ENCODE measurements around the gene C2orf42. TPM values are rescaled to one million over a fixed set of nuclear protein-coding genes. Genes with fewer than 3 reads are reported as not detected.

The C2orf42 gene
- total and polyA plus RNA-seq, 9 donors = 8.3 to 26.1 (median 21.4) TPM

- Histone ChIP-seq H3K27me3 (no peaks in the 10 kb centered on the region), H3K4me1 (ENCODE audit: insufficient read depth) (peaks cover 13% of the 10 kb centered on the region), H3K27ac (no peak overlapping the region), H3K4me3 (no peak overlapping the region), H3K9me3 (no peaks in the 10 kb centered on the region), H3K36me3 (no peaks in the 10 kb centered on the region)
- intact Hi-C loops (cut with DNase I) = loop anchor here in 1 of 4 donors (10.0 kb wide), 1 partner anchor 230 kb away; the partner anchor contains the start of gene MXD1
- no peak for TF ChIP-seq CTCF (IDR thresholded peaks at IDR 0.05)
- TF ChIP-seq POLR2A (IDR thresholded peaks at IDR 0.05) = no peak
- no peak for TF ChIP-seq EP300 (IDR thresholded peaks at IDR 0.05)
- no peak for DNase-seq
- 96 to 99% (median 97%) methylated on average over 3 of the region's 3 CpGs for WGBS, 3 donors
Observed at GRCh38 chr2:70145144-70145490, 45.7 kb downstream of the C2orf42 start.

GRCh38 chr2:70144443-70145143, 46.2 kb downstream of the C2orf42 start:
- no peaks in the 10 kb centered on the region for H3K9me3 ChIP-seq
- H3K4me1 ChIP-seq (ENCODE audit: insufficient read depth) = peaks cover 13% of the 10 kb centered on the region
- no peaks in the 10 kb centered on the region for H3K27me3 ChIP-seq
- intact Hi-C loops (cut with DNase I) = loop anchor here in 3 of 4 donors (5.0 to 10.0 kb wide), 4 partner anchors 57 to 232 kb away; partner anchors contain the start of genes MXD1 (in 1 of the 3), PCBP1 (in 1 of the 3) and TIA1 (in 1 of the 3)
- H3K27ac ChIP-seq = no peak overlapping the region
- TF ChIP-seq EP300 (IDR thresholded peaks at IDR 0.05) (no peak), CTCF (IDR thresholded peaks at IDR 0.05) (no peak), POLR2A (IDR thresholded peaks at IDR 0.05) (no peak)
- WGBS, 3 donors = 89 to 93% (median 90%) methylated on average over 21 of the region's 21 CpGs
- DNase-seq = peak in 2 of 5 donors; percentile 39 to 42
- H3K36me3 ChIP-seq = no peaks in the 10 kb centered on the region
- H3K4me3 ChIP-seq = no peak overlapping the region

- peak; percentile 42 to 58 (median 57) for DNase-seq
- TF ChIP-seq POLR2A (IDR thresholded peaks at IDR 0.05) = no peak
- no peak for TF ChIP-seq CTCF (IDR thresholded peaks at IDR 0.05)
- TF ChIP-seq EP300 (IDR thresholded peaks at IDR 0.05) = no peak
- 59 to 63% (median 60%) methylated on average over 17 to 18 of the region's 18 CpGs for WGBS, 3 donors
- Histone ChIP-seq H3K9me3 (no peaks in the 10 kb centered on the region), H3K36me3 (no peaks in the 10 kb centered on the region), H3K27me3 (no peaks in the 10 kb centered on the region), H3K4me1 (ENCODE audit: insufficient read depth) (peaks cover 13% of the 10 kb centered on the region), H3K4me3 (peak overlapping the region; percentile 36), H3K27ac (peak overlapping the region; percentile 58 to 87)
- intact Hi-C loops (cut with DNase I) = loop anchor here (2.0 to 10.0 kb wide), 5 partner anchors 56 to 231 kb away; partner anchors contain the start of genes MXD1 (in 3 of the 4), PCBP1 (in 1 of the 4) and TIA1 (in 1 of the 4)
Observed at GRCh38 chr2:70143314-70144150, 47.3 kb downstream of the C2orf42 start.

GRCh38 chr2:70142590-70143313, 48.1 kb downstream of the C2orf42 start:
- peaks cover 13% of the 10 kb centered on the region for H3K4me1 ChIP-seq (ENCODE audit: insufficient read depth)
- H3K4me3 ChIP-seq = peak overlapping the region; percentile 73
- no peaks in the 10 kb centered on the region for H3K9me3 ChIP-seq
- H3K36me3 ChIP-seq = no peaks in the 10 kb centered on the region
- no peaks in the 10 kb centered on the region for H3K27me3 ChIP-seq
- peak; percentile 99 to 100 (median 100) for DNase-seq
- WGBS, 3 donors = 0 to 1% (median 0%) methylated on average over 49 to 50 of the region's 50 CpGs
- TF ChIP-seq CTCF (IDR thresholded peaks at IDR 0.05) = peak; percentile 87 to 100 (median 100)
- TF ChIP-seq EP300 (IDR thresholded peaks at IDR 0.05) = peak; percentile 96
- peak; percentile 93 for TF ChIP-seq POLR2A (IDR thresholded peaks at IDR 0.05)
- H3K27ac ChIP-seq = peak overlapping the region; percentile 100
- intact Hi-C loops (cut with DNase I) = loop anchor here (1.0 to 10.0 kb wide), 6 partner anchors 55 to 230 kb away; partner anchors contain the start of genes MXD1 (in 3 of the 4), PCBP1 (in 2 of the 4) and TIA1 (in 1 of the 4)
